CD4-positive, alpha-beta T cell treated with Interleukin-10 for 1 hour (primary cell): ENCODE measurements around the gene SSPN.
A peak's percentile ranks its signal among the peaks of the same experiment; 100 is the strongest.

Experiments
- DNase-seq: peaks from one replicate; pipeline ENCODE4 v3.0.0-alpha.2; 2020

Gene SSPN

DNA sequence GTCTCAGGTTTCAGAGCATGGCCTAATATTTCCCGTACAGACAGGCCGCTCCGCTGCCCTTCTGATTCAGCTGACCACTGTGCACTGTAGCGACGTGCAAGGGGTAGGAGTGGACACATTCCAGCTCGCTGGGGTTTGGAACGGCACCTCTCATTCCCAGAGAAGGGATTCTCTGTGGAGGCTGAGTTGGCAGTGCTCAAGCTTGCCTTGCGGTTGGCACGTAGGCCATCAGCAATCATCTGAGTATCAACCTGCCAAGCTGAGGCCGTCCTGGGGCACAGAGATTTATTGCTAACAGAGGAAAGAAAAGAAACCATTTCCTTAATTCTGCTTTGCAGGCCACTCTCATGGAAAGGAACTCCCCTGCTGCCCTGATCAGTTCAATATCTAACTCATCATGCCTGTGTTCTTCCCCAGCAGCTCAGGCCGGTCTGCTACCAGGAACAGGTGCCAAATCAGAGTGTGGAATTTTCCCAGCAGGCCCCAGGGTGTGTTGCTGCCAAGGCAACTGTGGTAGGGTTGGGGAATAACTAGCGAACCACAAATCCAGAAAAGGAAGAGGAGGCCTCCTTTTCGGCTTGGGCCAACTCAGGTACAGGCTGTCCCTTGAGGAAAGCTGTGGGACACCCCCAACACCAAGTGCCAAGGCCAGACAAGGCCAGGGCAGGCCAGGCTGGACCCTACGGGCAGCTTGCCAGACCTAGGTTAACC lies 92.5 kb downstream of the SSPN start:
- no peak for DNase-seq

- no peak for DNase-seq
Measured at GRCh38 chr12:26290565-26290964, 95.2 kb downstream of the SSPN start.

GRCh38 chr12:26292596-26292995 lies 97.2 kb downstream of the SSPN start:
- no peak for DNase-seq

DNA sequence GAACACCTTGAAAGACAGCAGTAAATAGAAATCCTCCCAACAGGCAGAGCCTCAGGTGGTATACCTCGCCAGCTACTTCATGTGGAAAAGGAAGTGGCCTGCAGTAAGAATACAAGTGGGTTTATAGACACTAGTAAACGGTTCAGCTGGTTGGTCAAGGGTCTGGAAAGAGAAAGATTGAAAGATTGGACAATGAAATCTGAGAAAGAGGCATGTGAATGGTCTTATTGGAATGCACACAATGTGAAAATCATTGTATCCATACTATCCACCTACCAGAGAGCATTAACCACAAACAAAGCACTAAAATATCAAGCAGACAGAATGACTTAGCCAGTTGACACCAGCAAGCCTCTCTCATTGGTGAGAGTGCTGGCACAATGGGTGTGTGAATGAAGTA lies 98.2 kb downstream of the SSPN start:
- DNase-seq, result no peak

DNA sequence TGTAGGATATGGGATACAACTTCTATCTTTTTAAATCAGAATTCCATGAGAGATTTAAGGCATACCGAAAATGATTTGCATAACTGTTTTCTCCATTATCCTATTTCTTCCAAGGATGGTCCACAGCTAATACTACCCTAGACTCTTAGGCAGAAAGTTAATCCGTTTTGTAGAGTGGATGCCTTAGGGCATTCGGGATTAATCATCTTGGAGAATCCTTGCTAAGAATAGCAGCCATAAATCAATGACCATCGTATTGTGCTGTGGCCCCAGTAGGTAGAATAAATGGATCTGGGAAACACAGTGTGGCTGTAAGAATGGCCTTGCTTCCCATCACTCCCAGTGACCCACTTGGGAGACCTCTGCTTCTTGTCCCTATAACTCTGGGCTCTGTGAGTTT lies 99.6 kb downstream of the SSPN start:
- DNase-seq, result no peak

GRCh38 chr12:26297396-26298070 lies 102.2 kb downstream of the SSPN start:
- no peak for DNase-seq

DNA sequence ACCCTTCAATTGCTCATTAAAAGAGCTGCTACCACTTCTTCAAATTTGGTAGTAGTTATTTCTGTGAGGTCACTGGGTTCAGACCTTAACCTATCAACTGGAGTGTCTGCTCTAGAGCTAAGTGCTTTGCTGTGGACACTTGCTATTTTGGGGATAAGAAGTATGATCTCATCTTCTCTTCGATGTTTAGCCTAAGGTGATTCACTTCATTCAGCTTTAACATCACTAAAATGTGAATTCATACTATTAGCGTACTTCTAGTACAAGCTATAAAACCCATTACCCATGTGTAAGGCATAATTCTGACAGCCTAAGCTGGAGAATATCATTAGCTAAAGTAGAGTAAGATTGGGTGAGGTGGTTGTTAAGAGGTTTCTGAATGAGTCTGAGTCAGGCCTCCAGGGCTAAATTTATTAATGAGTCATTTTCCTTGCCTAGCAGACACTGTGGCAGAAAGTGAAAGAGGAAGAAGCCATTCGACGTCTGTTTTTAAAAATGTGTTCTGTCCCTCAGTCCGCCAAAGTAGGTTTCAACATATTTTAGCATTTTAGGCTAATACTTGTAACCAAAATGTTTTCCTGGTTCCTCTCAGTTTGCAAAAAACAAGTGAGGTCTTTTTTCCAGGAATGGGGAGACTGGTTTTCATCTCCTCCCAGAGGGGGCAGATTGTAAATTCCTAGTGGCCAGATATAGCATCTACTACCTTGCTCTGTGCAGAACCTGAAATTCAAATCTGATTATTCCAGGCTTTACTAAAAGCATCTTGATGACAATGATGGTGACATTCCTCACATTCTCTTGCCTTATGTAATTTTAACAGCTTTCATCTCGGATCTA lies 103.6 kb downstream of the SSPN start:
- DNase-seq, result peak; percentile 38

- no peak for DNase-seq
Measured at GRCh38 chr12:26299751-26300150, 104.4 kb downstream of the SSPN start.
